GM06990 (cell line): ENCODE measurements around the gene FAM118A.

Source experiments
- DNase-seq: peaks from one replicate; pipeline ENCODE4 v3.0.0-alpha.2; 2011; ENCODE audit not compliant: insufficient read length; ENCODE audit errors: extremely low read depth
- H3K27me3 ChIP-seq: replicated peaks from 2 replicates; pipeline ENCODE4 v1.6.0; 2011; ENCODE audit warnings: low read length; ENCODE audit not compliant: control insufficient read depth, insufficient read depth
- H3K36me3 ChIP-seq: 2 replicates; pipeline ENCODE4 v1.5.1; 2011; ENCODE audit warnings: low read length; ENCODE audit not compliant: control insufficient read depth, insufficient read depth
- H3K4me3 ChIP-seq: replicated peaks from 2 replicates; pipeline ENCODE4 v1.5.1; 2011; ENCODE audit warnings: low read depth, mild to moderate bottlenecking, control low read depth, low read length
- CTCF ChIP-seq: IDR thresholded peaks from 2 replicates; pipeline ENCODE4 v1.5.1; 2011; ENCODE audit warnings: low read length, control low read depth, mild to moderate bottlenecking, inconsistent platforms; ENCODE audit not compliant: insufficient read depth, poor library complexity, severe bottlenecking

Gene FAM118A

GRCh38 chr22:45336971-45337431 lies 27.3 kb downstream of the FAM118A start:
- H3K27me3 ChIP-seq, result no peaks in the 10 kb centered on the region
- TF ChIP-seq CTCF, result no peak
- no peak for DNase-seq
- peaks cover 7% of the 10 kb centered on the region for H3K36me3 ChIP-seq
- H3K4me3 ChIP-seq, result no peak overlapping the region

- Histone ChIP-seq H3K4me3 (no peak overlapping the region), H3K36me3 (peaks cover 7% of the 10 kb centered on the region), H3K27me3 (no peaks in the 10 kb centered on the region)
- TF ChIP-seq CTCF, result no peak
- no peak for DNase-seq
These were observed 27.8 kb downstream of the FAM118A start for GRCh38 chr22:45337536-45337935.

- no peak for TF ChIP-seq CTCF
- Histone ChIP-seq H3K4me3 (no peak overlapping the region), H3K36me3 (peaks cover 7% of the 10 kb centered on the region), H3K27me3 (no peaks in the 10 kb centered on the region)
- DNase-seq, result no peak
These were observed 29.1 kb downstream of the FAM118A start for GRCh38 chr22:45338795-45339194.

- TF ChIP-seq CTCF, result no peak
- Histone ChIP-seq H3K36me3 (peaks cover 5% of the 10 kb centered on the region), H3K4me3 (no peak overlapping the region), H3K27me3 (no peaks in the 10 kb centered on the region)
- DNase-seq, result no peak
These were observed 30.6 kb downstream of the FAM118A start for GRCh38 chr22:45340323-45340722.

GRCh38 chr22:45341498-45341897 lies 31.8 kb downstream of the FAM118A start:
- TF ChIP-seq CTCF, result no peak
- no peak overlapping the region for H3K4me3 ChIP-seq
- H3K36me3 ChIP-seq, result peaks cover 5% of the 10 kb centered on the region
- DNase-seq, result no peak
- no peaks in the 10 kb centered on the region for H3K27me3 ChIP-seq

GRCh38 chr22:45343143-45343542 lies 33.4 kb downstream of the FAM118A start:
- DNase-seq, result no peak
- peaks cover 5% of the 10 kb centered on the region for H3K36me3 ChIP-seq
- TF ChIP-seq CTCF, result no peak

More at GRCh38 chr22:45343143-45343542, 33.4 kb downstream of the FAM118A start:
- H3K27me3 ChIP-seq, result no peaks in the 10 kb centered on the region
- H3K4me3 ChIP-seq, result no peak overlapping the region
